Raji (cell line): ENCODE results near the gene RCOR2.

Experiments used
- POLR2A ChIP-seq: IDR thresholded peaks from 2 replicates; pipeline ENCODE4 v1.6.1; 2011; ENCODE audit warnings: low read depth, low read length, control low read depth; ENCODE audit not compliant: insufficient read depth

The RCOR2 gene

DNA sequence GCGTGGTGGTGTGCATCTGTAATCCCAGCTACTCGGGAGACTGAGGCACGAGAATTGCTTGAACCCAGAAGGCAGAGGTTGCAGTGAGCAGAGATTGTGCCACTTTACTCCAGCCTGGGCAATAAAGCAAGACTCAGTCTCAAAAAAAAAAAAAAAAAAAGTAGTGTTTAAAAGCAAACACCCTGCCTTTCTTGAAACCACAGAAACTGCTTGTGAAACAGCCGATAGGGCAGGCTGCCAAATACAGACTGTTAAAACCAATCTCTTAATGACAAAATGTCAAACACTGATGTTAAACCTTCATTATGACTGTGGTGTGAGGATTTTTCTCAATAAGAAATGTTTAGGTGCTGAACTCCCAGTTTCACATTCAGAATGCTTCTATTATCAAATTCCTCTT is 50.8 kb downstream of the RCOR2 start:
- TF ChIP-seq POLR2A, result no peak

DNA sequence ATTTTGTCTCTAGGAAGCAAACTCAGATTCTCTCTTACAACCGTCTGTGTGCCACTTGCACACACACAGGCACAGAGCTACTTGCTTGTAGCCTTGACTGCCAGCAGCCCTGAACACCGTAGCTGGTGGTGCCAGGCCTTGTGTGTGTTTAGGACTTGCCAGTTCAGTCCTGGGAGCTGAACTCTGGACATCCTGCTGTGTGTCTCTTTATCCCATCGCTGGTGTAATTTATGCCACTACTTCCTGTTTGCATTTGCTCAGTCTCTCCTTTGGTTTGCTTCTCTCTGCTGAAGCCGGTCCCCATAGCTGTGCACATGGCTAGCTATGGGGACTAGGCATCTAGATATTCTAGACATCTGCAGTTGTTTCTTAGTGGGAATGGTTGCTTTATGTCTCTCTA is 54.0 kb downstream of the RCOR2 start:
- TF ChIP-seq POLR2A, result no peak
